NCI-H146 treated with DMSO at 0.1 percent for 48 hours (cell line): ENCODE measurements around the gene P3H2.
"Not testable (repeated sequence)": the region's sequence is repeated elsewhere in the genome, so short reads cannot be mapped to it uniquely, and the experiment has no call there.

ENCODE experiments used
- DNase-seq: peaks from one replicate; lab custom pipeline; 2025; ENCODE audit not compliant: unreplicated experiment; lab: John Stamatoyannopoulos, UW

Gene P3H2, protein sequence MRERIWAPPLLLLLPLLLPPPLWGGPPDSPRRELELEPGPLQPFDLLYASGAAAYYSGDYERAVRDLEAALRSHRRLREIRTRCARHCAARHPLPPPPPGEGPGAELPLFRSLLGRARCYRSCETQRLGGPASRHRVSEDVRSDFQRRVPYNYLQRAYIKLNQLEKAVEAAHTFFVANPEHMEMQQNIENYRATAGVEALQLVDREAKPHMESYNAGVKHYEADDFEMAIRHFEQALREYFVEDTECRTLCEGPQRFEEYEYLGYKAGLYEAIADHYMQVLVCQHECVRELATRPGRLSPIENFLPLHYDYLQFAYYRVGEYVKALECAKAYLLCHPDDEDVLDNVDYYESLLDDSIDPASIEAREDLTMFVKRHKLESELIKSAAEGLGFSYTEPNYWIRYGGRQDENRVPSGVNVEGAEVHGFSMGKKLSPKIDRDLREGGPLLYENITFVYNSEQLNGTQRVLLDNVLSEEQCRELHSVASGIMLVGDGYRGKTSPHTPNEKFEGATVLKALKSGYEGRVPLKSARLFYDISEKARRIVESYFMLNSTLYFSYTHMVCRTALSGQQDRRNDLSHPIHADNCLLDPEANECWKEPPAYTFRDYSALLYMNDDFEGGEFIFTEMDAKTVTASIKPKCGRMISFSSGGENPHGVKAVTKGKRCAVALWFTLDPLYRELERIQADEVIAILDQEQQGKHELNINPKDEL

GRCh38 chr3:190120269-190121060 is at the start of gene P3H2:
Gene P3H2 (minus strand): TSS chr3:190120897. CDS start chr3:190120731, 166 bp downstream.
- DNase-seq: peak; percentile 92

DNA sequence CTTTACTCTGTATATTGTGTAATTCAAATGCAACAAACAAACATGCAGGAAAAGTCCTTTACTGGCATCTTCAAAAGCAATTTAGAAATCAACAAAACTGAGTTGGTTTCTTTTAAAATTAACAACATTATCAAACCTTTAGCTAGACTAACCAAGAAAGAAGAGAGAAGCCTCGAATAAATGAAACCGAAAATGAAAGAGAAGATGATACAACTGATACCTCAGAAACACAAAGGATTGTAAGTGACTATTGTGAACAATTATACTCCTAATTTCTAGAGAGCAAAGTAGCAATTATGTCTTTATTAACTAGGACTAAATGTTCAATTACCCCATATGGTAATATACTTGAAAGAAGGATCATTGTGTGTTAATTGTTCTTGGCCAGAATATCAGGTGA is 49.2 kb upstream of the P3H2 start:
- DNase-seq: no peak

DNA sequence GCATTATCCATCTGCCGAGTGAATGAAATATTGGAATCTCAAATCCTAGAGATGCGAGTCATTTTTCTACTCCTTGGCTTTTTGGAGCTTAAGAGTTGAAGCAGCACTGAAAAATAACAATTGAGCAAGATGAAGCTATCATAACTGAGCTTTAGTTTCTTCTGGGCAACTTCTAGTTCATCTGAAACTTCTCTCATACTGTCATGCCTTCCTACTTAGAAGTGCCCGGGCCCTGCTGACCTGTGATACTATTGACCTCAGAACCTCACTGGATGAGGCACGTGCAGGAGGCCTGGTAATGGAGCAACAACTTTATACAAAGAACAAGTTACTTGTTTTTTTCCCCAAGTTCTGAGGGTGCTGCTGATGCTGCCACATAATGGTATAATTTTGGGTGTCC is 48.5 kb upstream of the P3H2 start:
- DNase-seq: no peak

DNA sequence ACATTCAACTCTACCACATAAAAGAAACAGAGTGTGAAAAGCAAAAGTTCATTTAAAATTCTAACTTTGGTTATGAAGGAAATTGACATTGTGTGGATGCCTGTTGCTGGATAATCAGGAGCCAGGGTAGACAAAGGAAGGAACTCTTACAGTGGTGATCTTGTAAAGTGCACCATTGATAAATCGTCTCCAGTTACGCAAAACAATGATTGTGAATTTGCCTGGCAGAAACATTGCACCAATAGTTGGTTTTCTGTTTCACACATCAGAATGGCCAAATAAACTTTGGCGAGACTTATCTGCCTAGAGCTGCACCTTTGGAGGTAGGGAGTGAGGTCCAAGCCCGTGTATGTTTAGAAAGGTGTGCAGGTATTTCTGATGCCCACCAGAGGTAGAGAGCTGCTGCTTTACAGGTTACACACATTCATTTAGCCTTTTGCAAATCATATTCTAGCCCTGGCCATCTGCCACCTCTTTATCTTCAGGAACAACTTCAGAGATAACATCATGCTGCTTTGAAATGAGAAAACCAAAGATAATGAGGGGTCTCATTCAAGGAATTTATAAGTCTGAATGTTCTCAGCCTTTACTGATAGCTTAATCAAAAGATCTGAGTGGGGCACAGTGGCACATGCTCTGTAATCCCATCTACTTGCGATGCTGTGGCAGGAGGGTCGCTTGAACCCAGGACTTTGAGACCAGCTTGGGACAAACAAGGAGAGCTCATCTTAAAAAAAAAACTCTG is 47.4 kb upstream of the P3H2 start:
- no peak for DNase-seq

- DNase-seq: no peak
These were observed 46.3 kb upstream of the P3H2 start for GRCh38 chr3:190166948-190167347.

- no peak for DNase-seq
These were observed 44.6 kb upstream of the P3H2 start for GRCh38 chr3:190165253-190165652.

GRCh38 chr3:190162013-190162412 is 41.3 kb upstream of the P3H2 start:
- not testable (repeated sequence) for DNase-seq

GRCh38 chr3:190159902-190160435 is 39.3 kb upstream of the P3H2 start:
- no peak for DNase-seq

GRCh38 chr3:190158261-190158660 is 37.6 kb upstream of the P3H2 start:
- DNase-seq: no peak

GRCh38 chr3:190155752-190156151 is 35.1 kb upstream of the P3H2 start:
- DNase-seq: no peak

- no peak for DNase-seq
These were observed 30.0 kb upstream of the P3H2 start for GRCh38 chr3:190150681-190151080.

DNA sequence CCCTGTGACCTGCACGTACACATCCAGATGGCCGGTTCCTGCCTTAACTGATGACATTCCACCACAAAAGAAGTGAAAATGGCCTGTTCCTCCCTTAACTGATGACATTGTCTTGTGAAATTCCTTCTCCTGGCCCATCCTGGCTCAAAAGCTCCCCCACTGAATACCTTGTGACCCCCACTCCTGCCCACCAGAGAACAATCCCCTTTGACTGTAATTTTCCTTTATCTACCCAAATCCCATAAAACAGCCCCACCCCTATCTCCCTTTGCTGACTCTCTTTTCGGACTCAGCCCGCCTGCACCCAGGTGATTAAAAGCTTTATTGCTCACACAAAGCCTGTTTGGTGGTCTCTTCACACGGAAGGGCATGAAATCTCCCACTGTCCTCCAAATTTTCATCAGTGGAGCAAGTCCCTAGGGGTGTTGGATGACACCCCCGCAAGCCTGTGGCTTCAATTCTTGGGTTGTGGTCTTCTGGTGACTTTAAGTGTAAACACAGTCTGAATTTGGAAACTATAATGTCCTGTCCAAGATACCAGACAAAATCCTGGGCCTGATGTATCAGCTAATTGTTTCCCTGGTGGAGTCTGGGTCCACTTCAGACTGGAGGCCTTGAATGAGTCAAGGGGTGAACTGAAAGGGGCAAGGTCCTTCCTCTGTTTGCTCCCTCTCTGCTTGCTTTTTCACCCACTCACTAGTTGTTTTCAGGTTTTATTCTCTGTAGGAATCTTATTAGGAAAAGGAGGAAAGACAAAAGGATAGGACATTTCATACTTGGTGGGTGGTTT is 29.3 kb upstream of the P3H2 start:
- not testable (repeated sequence) for DNase-seq

GRCh38 chr3:190144793-190145192 is 24.1 kb upstream of the P3H2 start:
- DNase-seq: not testable (repeated sequence)

- no peak for DNase-seq
These were observed 21.3 kb upstream of the P3H2 start for GRCh38 chr3:190142041-190142440.

DNA sequence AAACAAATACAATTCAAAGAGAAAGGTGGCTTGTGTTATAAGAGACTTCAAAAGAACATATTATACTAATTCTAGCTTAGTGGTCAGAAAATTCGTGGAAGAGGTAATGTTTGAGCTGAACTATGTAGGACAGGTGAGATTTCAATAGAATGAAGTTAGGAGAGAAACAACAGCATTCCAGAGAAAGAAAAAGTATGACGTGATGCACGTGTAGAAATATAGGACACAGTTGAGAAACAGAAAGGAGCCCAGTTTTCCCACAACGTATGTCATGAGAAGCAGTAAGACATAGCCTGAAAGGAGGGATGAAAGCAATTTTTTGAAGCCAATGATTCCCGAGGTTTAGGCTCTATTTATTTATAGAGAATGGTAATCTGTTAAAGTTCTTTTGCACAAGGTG is 18.7 kb upstream of the P3H2 start:
- no peak for DNase-seq

DNA sequence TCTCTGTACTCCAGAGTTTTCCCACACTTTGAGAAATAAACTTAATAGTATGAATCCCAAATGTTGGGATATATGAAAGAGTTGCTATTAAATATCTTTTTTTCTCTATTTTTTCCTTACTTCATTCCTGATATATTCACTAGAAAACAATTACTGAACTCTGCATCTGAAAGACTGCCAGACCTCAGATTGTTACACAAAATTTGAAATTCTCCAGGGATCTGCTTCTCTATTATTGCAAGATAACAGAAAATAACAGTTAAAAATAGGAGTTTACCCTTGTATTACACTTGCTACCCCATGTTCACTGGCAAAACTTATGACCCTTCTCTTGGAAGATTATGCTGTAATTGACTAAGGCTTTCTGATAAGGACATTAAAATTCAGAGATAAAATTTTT is 11.7 kb upstream of the P3H2 start:
- DNase-seq: no peak

DNA sequence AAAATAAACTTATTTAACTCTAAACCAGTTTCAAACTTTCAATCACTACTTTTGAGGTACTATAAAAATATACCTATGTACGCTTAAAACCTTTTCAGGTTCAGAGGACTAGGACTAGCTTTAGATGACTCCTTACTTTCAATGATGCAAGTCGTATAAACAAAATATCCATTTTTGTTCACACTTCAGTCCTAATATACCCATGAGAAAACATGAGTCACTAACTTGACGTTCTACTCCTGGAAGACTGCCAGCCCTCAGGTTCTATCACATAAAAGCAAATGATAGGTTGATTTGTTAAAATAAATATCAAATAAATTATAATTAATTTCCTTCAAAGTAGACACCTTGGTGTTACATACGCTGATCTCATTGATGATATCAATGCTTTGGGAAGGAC is 10.6 kb upstream of the P3H2 start:
- DNase-seq: no peak

DNA sequence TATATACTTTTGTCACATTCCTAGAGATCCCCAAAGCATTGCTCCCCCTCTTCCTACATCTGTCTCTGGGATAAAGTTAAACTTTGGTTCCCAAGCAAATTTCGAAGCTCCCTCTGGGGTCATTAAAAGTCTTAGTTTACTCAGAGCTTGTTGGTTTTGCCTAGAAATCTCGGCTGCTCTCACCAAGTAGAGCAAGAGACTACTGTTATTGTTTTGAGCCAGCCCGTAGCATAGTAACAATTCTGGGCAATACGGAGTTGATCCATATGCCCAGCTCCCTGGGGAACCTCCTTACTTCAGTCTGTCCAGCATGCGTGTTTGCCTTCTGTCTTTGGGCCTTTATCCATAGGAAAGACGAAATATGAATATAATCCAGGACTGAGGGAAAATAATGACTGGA is 10.0 kb upstream of the P3H2 start:
- no peak for DNase-seq

DNA sequence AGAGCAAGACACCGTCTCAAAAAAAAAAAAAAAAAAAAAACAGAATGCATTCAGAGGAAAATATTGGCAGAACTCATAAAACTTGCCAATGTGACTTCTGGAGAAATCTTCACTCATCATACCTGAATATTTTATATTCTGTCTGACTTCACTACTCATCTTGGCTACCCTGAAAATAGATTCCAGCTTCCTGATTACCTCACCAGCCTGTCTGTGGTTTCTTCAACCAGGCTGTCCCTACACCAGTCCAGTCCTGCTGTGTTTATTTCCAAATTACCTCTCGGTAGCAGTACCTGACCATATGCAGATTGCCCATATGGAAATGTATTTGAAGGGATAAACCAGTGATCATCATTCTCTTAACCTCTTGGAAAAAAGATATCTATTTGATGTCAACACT is 9.3 kb upstream of the P3H2 start:
- DNase-seq: no peak

DNA sequence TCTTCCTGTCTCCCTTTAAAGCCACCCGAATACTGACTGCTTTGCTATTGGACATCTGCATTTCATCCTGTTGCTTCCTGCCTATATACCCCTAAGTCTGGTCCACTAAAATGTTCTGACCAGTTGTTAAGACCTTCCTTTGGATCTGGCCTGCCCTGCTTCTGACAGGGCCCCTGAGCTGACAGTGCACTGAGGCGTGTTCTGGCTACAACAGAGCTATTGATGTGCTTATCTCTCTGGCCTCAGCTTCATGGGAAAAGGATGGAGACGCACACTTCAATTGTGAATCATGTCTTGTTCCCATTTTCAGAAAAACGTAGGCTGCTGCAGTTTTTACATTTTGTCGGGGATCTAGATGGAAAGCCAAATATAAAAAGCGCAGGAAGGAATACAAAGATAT is 7.1 kb upstream of the P3H2 start:
- no peak for DNase-seq
